ENCODE measurements around the gene LY6G6F.

Gene LY6G6F, protein sequence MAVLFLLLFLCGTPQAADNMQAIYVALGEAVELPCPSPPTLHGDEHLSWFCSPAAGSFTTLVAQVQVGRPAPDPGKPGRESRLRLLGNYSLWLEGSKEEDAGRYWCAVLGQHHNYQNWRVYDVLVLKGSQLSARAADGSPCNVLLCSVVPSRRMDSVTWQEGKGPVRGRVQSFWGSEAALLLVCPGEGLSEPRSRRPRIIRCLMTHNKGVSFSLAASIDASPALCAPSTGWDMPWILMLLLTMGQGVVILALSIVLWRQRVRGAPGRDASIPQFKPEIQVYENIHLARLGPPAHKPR

GRCh38 chr6:31706599-31706998 is at the start of gene LY6G6F:
LY6G6F (plus strand) TSS chr6:31706866; CDS start chr6:31706907, 41 bp downstream.
- no peak for DNase-seq (ENCODE audit: low spot score)

- no peak for DNase-seq (ENCODE audit: low spot score)
These were observed 49.1 kb upstream of the LY6G6F start for GRCh38 chr6:31657406-31658157.

DNA sequence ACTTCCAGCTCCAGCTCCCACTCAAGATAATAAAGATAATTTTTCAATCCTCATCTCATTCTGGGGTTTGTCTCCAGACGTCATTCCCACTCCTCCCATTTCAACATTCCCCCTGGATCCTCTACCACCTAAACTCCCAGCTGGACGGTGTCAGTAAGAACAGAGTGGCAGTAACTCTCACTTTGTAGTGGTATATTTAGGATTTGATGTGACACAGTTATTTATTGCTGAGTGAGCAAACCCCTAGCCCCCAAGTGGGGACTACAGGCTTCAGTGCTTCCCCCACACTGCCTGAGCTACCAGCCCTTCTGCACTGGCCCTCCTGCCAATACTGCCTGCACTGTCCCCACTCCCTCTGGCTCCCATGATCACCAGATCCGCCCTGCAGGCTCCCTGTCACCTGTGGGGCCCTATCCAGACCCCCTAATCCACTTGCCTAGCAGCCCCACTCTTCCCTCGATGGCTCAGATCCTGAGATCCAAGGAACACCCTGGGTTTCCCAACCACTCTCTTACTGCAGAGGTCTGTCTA is 48.4 kb upstream of the LY6G6F start:
- DNase-seq (ENCODE audit: low spot score), result no peak

GRCh38 chr6:31658983-31659648 is 47.5 kb upstream of the LY6G6F start:
- DNase-seq (ENCODE audit: low spot score), result no peak

DNA sequence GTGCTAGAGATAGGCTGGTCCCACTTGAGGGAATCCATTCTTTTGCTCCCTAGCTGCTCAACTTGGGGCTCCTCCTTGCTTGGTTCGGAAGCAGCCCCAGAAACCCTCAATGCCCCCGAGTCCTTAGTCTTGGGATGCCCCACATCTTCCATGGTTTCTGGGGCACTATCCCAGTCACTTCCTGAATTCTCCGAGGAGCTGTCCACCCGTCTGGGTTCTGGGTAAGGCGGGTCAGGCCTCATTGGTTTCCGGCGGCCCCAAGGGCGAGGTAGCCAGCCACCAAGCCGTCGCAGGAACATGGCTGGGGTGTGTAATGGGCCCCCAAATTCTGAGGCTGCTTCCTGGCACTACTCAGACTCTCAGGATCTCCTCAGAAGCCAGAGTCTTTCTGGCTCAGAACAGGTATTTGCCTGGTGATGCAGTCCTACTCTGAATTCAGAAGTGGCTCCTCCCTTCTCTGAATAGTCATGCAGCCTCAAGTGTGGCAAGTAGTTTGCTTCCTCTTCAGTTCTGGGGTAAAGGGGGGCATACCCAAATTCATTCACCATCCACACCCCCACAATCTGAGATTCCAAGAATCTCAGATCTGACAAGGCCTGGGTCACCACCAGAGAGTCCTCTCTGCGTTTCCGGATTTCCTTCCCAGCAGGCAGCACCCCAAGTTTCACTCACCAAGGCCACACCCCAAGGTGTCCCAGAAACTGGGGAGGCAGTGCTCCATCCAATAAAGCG is 46.9 kb upstream of the LY6G6F start:
- no peak for DNase-seq (ENCODE audit: low spot score)

- DNase-seq (ENCODE audit: low spot score), result peak; percentile 85
These were observed 46.0 kb upstream of the LY6G6F start, which contains the start of gene C6orf47 for GRCh38 chr6:31660381-31661261. C6orf47 (minus strand) TSS chr6:31660778; CDS start chr6:31659947, 831 bp downstream.

DNA sequence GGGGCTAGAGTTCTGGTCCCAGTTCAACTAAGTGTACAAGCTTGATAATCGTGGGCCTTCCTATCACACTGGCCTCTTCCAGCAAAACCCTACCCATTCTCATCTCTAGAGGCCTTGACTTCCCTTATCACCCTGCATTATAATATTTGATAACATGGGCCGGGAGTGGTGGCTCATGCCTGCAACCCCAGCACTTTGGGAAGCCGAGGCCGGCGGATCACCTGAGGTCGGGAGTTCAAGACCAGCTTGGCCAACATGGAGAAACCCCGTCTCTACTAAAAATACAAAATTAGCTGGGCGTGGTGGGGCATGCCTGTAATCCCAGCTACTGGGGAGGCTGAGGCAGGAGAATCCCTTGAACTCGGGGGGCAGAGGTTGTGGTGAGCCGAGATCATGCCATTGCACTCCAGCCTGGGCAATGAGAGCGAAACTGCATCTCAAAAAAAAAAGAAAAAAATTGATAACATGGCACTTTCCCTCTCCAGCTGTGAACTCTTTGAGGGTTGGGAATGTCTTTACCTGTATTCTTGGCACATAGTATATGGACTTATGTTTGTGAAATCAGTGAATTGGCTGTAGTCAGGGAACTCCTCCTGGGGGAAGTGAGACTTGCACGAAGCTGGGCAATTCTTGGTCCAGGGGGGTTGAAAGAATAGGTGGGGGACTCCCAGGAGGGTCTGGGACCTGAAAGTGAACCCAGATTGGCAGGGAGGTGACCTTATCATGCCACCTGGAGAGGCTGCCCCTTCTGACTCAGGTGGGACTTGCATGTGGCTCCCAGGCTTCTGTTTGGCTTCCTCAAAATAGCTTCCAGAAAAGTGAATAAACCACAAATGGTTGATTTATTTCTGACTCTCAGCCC is 45.2 kb upstream of the LY6G6F start:
- DNase-seq (ENCODE audit: low spot score), result no peak

DNA sequence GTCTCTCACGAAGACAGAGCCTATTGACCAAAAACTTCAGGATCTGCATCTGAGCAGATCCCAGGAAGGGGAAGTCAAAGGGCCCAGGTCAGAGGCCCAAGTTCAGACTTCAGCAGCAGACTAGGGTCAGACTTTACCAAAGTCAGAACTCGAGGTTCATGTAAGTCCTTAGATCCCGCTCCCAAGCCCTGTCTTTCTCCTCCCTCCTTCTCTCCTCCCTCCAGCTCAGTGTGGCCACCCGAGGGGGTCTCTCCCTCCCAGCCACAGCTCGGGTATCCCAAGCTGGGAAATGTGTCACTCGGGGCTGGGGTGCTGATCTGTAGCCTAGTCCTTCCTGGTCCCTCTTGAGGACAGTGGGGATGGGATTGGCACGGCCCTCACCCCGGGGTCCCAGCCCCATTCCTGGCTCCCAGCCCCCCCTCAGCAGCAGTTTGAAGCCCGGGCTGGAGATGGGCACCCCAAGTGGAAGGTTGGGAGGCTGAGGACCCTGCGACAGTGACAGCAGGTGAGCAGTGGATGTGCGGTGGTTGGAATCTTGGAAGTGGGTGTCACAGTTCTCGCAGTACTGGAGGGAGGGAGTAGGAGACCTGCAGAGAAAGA is 44.4 kb upstream of the LY6G6F start:
- DNase-seq (ENCODE audit: low spot score), result no peak

GRCh38 chr6:31663126-31663960 is 43.3 kb upstream of the LY6G6F start:
- no peak for DNase-seq (ENCODE audit: low spot score)

DNA sequence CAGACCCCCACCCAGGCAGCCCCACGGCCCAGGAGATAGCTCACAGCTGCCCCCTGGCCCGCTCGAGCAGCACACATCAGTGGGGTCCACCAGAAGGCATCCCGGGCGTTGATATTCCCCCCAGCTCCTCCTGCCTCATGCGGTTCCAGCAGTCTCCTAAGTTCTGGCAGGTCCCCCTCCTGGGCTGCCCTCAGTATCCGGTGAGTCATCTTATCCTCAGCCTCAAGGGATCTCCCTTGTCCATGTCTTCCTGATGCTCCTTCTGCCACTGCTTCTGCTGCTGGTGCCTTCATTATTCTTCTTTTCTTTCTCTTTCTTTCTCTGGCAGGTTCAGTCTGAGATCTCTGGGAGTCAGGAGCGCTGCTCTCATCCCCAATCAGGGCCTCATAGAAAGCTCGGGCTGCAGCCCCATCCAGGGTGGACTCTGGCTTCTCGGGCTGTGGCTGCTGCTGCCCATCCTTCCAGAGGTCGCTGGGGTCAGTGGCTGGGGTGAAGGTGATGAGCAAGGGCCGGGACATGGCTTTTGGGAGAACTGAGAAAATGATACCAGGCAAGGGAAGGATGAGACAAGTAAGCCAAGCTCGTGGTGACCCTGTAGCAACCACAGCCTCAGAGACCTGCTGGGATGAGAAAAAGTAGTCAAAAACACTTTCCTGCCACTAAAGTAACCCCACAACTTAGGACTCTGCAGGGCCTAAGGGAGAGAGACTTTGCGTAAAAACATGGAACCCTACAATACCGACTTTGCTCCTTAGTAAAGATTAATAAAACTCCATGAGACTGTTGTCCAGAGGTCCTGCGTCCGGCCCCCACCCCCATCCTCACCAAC is 42.5 kb upstream of the LY6G6F start:
- DNase-seq (ENCODE audit: low spot score), result no peak

DNA sequence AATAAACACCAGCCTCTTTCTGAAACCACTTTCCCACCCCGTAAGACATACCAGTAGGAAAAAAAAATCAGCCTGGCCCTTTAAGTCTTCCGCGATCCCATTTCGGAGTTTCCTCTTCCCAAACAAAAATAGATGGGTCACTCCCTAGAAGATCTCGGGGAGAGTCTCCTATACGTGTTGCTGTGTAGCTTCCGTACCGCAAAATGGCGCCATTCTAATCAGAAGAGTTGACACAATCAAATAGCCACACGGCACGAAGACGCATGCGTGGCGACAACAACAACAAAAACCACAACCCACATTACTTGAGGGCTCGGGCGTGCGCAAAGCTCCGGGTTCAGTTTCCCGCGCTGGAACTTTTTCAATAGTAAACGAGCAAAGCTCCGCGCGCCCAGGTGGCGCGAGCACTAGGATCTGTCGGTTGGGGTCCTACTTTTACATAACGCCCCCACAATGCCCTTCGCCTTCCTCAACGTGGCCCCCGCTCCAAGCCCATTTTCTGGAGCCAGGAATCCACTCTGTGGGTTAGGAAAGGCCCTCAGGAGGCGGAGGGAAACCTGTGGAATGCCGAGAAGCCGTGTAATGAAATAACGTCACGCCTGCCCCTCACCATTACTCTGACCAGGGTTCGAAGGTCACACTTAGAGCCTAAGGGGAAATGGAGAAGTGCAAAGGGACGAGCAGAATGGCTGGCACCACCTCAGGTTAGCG is 41.7 kb upstream of the LY6G6F start, which contains the start of gene GPANK1:
Gene GPANK1, minus strand, starts transcription at position 208 of the 711 bp plus-strand sequence. CDS start 519 bp downstream, outside the sequence.
- DNase-seq (ENCODE audit: low spot score), result peak; percentile 95

GRCh38 chr6:31665501-31666336 is 40.9 kb upstream of the LY6G6F start, which contains the start of gene CSNK2B:
CSNK2B (plus strand) TSS chr6:31666080; CDS start chr6:31666832, 752 bp downstream.
- peak; percentile 99 for DNase-seq (ENCODE audit: low spot score)

- no peak for DNase-seq (ENCODE audit: low spot score)
These were observed 40.2 kb upstream of the LY6G6F start for GRCh38 chr6:31666337-31666965.

DNA sequence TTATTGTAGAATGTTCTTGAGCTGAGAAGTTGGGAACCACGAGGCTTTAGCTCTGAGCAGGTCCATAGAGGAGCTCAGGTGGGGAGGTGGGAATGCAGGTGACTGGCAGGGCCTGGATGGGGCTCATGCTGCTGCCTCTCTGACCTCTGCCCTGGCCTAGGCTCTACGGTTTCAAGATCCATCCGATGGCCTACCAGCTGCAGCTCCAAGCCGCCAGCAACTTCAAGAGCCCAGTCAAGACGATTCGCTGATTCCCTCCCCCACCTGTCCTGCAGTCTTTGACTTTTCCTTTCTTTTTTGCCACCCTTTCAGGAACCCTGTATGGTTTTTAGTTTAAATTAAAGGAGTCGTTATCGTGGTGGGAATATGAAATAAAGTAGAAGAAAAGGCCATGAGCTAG is 37.0 kb upstream of the LY6G6F start, which contains the start of gene LY6G5B:
Gene LY6G5B, plus strand, starts transcription at position 301 of the 400 bp plus-strand sequence. CDS start 975 bp downstream, outside the sequence.
- DNase-seq (ENCODE audit: low spot score), result no peak

- no peak for DNase-seq (ENCODE audit: low spot score)
These were observed 30.3 kb upstream of the LY6G6F start for GRCh38 chr6:31676322-31676903.
